Prostate gland (tissue), 2 donors: ENCODE data around the gene IL6R.

Source experiments
- CTCF ChIP-seq, 4 experiments: fragments of 200-600 bp in 2 of 4; fragments of 450-650 bp in 2 of 4; sonication (generic) in 2 of 4; IDR thresholded peaks; 1 replicate in 3 of 4; 2 replicates in 1 of 4; pipeline ENCODE4 v1.5.1; 2016 to 2019; ENCODE audit warnings: antibody characterized with exemption in 4 of 4, mild to moderate bottlenecking in 2 of 4, moderate library complexity in 2 of 4
- POLR2A ChIP-seq: fragments of 450-650 bp; IDR thresholded peaks from one replicate; pipeline ENCODE4 v1.6.1; 2016; ENCODE audit warnings: antibody characterized with exemption, mild to moderate bottlenecking
- POLR2AphosphoS5 ChIP-seq: sonication (generic); formaldehyde crosslinking; IDR thresholded peaks from one replicate; pipeline ENCODE4 v1.6.1; 2017; ENCODE audit warnings: antibody characterized with exemption

GRCh38 chr1:154490317-154490716 is 85.2 kb downstream of the IL6R start:
- no peak for TF ChIP-seq POLR2AphosphoS5
- TF ChIP-seq CTCF (IDR thresholded peaks at IDR 0.05): no peak
- TF ChIP-seq POLR2A: no peak
